ENCODE data around the gene DENND11.

DNA sequence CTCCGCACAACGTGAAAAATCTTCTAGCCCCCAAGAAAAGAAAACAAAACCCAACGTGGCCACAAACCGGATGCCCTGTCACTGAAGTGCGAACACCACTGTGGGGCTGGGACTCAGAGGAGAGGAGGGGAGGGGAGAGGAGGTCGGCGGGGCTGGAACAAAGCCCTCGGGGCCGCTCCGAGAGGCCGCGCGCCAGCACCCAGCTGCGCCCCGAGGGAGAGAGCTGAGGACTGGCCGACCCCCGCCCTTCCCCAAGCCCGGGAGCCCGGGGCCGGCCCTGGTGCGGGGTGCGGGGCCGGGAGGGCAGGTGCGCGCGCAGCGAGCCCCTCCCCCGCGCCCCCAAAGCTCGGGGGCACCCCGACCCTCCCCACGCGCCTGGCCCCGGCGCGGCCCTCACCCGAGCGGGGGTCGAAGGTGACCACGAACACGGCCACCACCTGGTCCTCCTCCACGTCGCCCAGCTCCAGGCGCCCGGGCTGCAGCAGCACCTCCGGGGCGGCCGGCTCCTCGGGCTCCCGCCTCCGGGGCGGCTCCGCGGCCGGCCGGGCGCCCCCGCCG, 398 bp downstream of the DENND11 start:
- no peak for TF ChIP-seq GATA2 (IDR thresholded peaks at IDR 0.05; ENCODE audit: low read depth, low read length)
- TF ChIP-seq GATA3 (IDR thresholded peaks at IDR 0.05; ENCODE audit: low read depth, low read length), result no peak
